Astrocyte (in vitro differentiated cells and primary cell): Measurements from ENCODE around the gene NXN.

Experiments used
- CTCF ChIP-seq: IDR thresholded peaks from 2 replicates; pipeline ENCODE4 v1.5.1; 2011; ENCODE audit warnings: low read depth, mild to moderate bottlenecking, inconsistent platforms, low read length, moderate library complexity; ENCODE audit not compliant: insufficient read depth
- EZH2 ChIP-seq: IDR thresholded peaks from 2 replicates; pipeline ENCODE4 v1.6.1; 2012; ENCODE audit warnings: mild to moderate bottlenecking, low read length, inconsistent platforms; ENCODE audit not compliant: insufficient read depth

- no peak for TF ChIP-seq CTCF
- TF ChIP-seq EZH2: no peak
These were observed 61.4 kb downstream of the NXN start for GRCh38 chr17:917941-918740.
